ENCODE measurements around the gene REPIN1.

REPIN1 gene

DNA sequence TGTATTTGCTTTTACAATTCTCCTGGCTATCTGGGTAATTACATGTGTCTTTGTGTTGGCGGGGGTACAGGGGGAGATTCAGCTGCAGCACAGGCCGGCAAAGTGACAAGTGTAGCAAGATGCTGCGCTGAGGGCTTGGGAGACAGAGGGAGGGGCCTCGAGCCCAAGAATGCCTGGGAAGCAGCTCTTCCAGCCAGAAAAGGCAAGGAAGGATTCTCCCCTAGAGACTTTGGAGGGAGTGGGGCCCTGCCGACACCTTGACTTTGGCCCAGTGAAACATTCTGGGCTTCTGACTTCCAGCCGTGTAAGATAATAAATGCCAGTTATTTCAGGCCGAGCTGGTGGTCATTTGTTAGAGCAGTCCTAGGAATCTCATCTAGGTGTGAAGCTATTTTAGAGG lies 7.2 kb upstream of the REPIN1 start:
- DNase-seq: no peak

DNA sequence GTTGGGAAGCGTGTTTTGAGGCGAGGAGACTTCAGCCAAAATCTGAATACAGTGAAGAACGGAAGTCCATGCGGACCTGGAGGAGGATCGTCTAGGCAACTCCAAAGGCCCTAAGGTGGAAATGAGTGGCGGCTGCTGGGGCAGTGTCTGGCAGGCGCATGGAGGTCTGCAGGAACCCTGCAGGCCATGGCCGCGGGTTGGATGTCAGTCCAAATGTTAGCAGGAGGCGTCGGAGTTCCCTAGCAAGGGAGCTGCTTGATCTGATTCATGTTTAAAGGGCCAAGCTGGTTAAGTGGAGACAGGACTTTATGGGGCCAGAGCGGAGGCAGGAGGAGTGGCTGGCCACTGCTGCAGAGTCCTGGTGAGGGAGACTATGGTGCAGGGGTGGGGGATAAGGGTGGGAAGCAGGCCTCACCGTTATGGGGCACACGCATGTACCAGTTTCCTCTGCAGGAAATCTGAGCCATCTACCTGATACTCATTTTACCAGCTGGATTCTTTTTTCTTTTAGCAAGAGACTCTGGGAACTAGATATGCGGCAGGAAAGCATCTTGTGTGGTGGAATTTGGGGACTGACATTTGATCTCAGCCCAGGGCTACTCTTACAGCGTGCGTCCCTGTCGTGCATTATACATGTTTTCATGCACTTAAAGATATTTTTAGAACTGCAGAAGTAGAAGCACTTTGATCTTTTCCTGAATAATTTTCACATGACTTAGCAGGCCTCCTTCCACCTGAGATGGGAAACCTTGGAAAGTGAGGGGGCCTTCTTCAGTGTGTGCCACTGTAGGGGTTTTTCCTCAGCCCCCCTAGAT lies 6.6 kb upstream of the REPIN1 start:
- no peak for DNase-seq

DNA sequence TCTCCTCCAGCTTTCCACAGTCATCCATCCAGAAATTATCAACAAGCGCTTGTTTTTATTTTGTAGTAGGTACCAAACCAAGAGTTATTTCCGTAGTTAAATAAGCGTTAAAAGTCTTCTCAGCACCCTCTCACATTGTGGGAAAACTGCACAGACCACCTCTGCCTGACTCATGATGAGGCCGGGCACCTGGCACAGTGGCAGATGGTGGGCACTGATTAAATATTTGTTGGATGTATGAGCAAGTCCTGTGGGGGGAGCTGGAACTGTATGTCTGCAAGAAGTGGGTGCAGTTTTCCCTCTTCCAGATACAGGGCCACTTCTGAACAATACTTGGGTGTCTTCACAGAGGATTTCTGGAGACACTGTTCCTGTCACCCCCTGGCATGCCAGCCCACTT lies 5.3 kb upstream of the REPIN1 start:
- DNase-seq: peak; percentile 62

DNA sequence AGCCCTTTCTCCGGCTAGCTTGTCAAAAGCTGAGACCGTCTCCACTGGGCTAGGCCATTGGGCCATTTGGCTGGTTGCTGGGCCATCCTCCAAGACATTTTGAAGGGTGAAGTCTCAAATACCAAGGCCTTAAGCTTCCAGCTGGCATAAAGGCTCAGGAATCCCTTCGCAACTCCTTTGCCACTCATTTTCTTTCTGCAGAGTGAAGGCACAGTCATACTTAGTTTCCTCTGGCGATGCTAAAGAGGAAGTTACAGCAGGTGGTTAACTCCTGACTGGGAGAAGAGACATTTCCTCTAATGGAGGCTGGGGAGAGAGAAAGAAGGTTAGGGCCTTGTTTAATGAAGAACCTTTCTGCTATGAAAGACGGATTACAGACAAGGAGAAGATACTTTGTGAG lies 4.8 kb upstream of the REPIN1 start:
- DNase-seq: no peak

DNA sequence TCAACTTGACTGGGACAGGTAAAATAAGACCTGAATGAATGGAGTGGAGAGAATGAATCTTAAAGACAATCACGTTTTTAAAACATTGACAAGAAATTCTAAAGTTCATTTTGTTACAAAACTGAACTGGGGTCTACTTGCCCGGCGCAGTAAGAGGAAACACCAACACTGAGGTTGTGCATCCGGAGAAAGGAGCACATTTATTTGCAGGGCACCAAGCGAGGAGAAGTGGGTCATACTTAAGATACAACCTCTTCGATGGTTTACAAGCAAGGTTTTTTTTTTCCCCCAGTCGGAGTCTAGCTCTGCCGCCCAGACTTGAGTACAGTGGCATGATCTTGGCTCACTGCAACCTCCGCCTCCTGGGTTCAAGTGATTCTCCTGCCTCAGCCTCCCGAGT lies 3.4 kb upstream of the REPIN1 start:
- DNase-seq: no peak

DNA sequence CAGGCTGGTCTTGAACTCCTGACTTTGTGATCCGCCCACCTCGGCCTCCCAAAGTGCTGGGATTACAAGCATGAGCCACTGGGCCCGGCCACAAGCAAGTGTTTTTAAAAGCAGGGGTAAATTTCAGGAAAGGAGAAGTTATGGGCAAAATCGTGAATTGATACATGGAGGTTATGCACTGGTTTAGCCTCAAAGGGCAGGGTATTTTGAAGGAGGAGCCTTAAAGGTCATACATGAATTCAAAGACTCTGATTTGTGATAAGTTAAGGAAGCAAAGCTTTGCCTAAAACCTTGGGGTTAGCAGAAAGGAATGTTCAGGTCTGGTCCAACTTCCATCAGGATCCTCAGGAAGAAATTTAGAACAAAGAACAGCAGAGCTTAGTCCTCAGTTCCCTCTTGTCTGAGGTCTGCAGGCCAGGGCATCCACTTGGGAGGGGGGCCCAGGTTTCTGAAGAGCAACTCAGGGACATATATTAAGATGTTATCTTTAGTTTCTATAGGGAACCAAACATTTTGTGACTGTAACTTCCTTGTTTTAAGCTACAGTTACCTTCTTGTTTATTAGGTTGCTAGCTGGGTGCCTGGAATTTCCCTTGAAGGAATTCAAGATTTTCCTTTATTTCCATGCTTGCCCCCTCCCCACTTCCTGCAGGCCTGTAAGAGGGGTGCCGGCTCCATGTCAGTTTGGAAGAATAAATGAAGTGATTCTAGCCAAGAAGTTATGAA lies 2.8 kb upstream of the REPIN1 start:
- no peak for DNase-seq

DNA sequence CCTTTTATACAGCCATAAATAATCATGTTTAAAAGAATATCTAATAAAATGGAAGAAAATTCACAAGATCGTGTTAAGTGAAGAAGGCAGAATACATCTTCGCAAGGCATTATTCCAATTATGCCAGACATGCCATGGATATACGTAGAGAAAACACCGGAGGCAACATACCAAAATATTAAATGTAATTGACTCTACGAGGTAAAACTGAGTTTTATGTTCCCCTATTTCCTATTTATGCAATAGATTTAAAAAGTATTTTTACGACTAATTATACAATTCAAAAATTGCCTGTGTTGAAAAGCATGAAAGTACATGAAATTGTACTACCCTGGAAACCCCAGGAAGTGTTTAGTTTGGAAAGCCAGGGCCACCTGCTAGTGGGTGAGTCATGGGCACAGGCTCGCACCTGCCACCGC lies 936 bp upstream of the REPIN1 start:
- peak; percentile 84 for DNase-seq

DNA sequence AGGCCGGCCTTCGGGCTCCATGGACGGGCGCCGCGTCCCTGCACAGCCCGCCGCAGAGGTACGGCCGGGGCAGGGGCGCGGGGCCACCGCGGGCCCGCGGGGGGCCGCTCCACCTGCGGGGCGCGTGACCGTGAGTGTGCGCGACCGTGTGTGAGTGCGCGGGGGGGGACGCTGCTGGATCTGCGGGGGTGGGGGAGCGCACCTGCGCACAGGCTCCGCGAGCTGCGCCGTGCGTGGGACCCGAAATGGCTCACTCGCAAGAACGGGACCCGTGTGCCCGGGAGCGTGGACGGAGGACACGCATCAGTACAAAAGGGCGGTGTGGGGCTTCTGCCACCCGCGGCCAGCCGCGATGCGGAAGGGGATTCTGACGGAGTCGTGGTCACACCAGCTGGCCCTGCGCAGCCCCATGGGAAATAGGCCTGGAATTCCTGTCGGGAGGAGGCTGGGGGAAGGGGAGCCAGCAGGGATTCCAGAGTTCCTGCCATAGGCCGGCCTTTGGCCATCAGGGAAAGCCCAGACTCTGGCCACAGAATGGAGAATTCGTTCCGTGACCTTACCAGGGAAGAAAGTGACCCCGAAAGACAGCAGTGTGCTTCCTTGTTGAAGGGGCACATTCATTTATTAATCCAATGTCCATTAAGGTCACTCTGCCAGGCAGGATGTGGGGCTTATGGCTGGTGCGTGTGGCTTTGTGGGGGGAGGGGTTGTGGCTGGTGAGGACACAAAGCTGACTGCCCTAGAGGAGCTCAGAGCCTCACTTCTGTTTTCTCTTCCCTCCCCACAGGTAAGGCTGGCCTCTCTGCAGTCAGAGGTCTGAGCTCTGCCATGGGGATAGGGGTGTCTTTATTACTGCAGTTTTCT lies 494 bp downstream of the REPIN1 start:
- DNase-seq: no peak

DNA sequence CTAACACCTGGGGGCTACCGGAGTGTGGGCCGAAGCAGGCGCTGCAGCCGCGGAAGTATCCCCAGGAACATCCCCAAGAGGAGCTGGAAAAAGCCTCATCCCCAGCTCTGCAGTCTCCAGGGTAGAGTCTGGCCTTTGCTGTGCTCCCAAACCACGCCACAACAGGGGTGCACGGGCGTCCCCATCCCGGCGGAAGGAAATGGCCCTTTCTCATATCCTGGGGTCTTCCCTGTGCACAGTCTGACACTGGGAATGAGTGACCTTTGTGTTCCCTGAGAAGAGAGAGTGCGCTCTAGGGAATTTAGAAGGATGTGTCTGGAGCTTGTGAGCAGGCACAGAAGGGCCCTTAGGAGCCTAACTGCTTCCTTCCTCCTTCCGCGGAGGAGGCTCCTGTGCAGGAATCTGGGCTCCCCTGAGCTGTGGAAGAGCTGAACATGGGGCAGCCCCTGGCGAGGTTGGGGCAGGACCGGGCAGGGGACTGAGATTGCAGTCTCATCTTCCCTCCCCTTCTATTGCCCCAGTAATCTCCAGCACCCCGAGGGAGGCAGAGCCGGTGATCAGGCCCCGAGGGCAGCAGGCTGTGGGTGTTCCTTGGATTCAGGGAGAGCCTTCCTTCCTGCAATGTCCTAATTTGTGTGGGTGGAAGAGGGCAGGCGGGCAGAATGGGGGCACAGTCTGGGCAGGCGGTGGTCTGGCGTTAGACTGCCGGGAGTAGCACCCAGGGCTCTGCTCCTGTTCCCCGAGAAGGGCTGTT lies 1.3 kb downstream of the REPIN1 start:
- no peak for DNase-seq

DNA sequence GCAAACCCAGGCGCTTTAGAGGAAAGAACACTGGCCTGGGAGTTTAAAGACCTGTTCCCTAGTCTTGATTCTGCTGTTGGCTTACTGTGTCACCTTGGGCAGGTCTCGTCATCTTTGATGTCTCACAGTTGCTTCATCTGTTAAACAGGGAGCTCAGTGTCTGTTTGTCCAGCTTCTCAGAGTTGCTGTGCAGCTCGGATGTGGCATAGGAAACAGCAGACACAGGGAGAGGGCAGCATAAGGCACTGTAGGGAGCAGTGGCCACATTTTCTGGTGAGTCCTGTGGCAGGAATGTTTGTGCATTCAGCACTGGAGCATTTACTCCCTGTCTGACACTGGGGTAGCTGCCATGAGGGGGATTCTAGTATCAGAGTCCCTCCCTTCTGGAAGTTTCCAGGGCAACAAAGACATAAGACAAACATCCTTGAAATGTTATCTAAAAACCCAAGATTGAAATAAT lies 2.0 kb downstream of the REPIN1 start:
- DNase-seq: no peak

DNA sequence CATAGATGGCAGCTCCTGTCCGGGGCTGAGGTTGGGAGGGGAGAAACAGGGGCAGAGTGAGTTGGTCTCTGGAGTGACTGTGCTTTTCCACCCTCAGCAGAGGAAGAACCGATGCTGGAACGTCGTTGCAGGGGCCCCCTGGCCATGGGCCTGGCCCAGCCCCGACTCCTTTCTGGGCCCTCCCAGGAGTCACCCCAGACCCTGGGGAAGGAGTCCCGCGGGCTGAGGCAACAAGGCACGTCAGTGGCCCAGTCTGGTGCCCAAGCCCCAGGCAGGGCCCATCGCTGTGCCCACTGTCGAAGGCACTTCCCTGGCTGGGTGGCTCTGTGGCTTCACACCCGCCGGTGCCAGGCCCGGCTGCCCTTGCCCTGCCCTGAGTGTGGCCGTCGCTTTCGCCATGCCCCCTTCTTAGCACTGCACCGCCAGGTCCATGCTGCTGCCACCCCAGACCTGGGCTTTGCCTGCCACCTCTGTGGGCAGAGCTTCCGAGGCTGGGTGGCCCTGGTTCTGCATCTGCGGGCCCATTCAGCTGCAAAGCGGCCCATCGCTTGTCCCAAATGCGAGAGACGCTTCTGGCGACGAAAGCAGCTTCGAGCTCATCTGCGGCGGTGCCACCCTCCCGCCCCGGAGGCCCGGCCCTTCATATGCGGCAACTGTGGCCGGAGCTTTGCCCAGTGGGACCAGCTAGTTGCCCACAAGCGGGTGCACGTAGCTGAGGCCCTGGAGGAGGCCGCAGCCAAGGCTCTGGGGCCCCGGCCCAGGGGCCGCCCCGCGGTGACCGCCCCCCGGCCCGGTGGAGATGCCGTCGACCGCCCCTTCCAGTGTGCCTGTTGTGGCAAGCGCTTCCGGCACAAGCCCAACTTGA lies 2.7 kb downstream of the REPIN1 start:
- DNase-seq: no peak

DNA sequence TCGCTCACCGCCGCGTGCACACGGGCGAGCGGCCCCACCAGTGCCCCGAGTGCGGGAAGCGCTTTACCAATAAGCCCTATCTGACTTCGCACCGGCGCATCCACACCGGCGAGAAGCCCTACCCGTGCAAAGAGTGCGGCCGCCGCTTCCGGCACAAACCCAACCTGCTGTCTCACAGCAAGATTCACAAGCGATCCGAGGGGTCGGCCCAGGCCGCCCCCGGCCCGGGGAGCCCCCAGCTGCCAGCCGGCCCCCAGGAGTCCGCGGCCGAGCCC lies 3.3 kb downstream of the REPIN1 start:
- DNase-seq: no peak

DNA sequence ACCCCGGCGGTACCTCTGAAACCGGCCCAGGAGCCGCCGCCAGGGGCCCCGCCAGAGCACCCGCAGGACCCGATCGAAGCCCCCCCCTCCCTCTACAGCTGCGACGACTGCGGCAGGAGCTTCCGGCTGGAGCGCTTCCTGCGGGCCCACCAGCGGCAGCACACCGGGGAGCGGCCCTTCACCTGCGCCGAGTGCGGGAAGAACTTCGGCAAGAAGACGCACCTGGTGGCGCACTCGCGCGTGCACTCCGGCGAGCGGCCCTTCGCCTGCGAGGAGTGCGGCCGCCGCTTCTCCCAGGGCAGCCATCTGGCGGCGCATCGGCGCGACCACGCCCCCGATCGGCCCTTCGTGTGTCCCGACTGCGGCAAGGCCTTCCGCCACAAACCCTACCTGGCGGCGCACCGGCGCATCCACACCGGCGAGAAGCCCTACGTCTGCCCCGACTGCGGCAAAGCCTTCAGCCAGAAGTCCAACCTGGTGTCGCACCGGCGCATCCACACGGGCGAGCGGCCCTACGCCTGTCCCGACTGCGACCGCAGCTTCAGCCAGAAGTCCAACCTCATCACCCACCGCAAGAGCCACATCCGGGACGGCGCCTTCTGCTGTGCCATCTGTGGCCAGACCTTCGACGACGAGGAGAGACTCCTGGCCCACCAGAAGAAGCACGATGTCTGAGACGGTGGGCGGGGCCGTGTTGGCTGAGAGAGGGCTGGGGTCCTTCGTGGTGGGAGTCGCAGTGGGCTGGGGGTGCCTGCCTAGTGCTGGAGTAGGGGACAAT lies 3.8 kb downstream of the REPIN1 start:
- DNase-seq: no peak

DNA sequence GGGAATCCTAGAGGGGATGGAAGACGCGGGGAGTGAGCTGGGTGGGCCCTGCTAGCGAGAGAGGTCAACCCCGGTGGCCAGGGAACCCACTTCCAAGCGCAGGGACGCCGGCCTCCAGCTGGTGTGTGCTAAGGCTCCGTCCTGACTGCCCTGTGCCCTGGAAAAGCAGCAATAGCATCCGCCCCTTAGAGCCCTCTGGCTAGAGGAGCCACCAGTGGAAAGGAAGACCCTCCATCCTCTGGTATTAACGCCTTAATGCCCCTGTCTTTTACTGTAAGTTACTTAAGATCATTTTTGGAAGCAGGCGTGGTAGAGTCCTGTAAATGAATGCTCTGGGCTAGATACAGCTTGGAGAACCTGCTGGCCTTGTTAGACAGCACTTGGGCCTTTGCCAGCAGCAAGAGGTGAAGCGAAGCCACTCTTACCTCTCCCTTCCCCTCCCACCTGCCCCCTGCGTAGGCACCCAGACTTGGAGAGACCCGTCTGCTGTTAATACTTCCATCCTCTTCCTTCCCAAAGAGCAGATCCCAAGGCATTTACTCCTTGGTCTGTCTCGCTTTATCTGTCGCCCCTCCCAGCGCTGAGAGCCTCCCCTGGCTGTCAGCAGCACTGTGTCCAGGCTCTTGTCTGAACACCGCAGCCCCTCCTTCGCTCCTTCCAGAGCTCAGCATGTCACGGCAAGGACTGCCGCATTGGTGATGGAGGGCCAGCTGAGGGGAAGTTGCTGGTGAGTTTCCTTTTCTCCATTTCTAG lies 4.6 kb downstream of the REPIN1 start:
- DNase-seq: no peak

DNA sequence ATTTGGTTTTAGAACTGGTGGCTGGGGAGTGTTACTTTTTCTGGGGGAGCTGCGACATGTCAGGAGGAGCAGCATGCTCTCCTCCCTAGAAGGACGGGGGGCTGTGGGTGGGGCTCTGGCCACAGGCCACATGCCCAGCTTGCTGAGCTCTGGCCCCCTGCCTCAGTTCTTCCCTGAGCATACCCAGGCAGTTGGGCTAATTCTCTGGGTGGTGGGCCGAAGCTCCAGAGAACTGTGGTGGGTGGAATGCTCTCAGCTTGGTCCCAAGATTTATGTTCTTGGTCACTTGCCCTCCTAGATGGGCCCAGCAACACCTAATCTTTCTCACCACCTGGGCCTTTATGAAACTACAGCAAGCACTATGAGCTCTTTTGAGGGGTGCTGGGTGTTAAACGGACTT lies 5.4 kb downstream of the REPIN1 start:
- DNase-seq: no peak

DNA sequence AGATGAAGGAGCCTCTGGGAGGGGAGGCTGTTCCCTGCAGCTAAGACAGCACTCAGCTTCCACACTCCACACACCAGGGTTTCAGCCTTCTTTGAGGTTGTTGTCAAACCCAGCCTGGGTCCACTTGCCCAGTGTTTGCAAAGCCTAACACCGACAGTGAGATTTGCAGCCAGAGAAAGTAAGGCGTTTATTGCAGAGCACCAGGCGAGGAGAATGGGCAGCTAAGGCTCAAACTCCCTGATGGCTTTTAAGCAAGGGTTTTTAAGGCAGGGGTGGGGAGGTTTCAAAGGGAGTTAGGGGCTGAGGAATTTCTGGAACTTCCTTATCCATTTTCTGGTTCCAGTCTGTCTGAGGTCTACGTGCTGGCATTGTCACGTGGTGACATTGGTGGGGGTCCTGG lies 5.8 kb downstream of the REPIN1 start:
- no peak for DNase-seq

DNA sequence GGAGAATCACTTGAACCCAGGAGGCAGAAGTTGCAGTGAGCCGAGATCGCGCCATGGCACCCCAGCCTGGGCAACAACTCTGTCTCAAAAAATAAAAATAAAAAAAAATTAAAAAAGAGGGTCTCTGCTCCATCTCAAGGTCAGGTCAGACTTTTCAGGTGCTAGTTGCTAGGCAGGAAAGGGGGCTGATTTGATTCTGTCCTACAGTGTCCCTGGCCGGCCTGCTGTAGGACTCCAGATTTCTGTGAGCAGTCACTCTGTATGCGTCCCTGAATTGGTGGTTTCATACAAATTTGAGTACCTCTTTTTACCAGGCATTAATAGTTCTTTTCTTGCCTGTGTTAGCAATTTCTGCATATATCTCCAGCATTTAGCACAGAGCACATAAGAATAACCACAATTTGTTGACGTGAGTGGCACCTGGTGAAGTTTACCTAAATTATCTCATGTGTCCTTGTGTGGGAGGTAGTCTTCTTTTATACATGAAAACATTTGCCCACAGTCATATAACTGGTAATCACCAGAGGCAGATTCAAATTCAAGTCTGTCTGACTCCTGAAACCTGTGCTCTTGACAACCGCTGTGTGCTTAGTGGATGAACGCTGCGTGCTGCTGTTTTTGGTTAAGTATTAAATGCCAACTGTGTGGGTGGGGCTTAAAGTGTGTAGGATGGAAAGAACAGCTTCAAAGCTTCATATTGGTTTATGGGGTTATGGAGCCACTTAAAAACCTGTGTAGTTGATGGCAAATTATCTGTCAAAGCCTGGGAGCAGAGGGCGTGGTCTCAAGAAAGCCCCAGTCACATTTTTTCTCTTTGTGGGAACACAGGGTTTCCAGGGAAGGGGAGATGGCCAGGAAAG lies 7.3 kb downstream of the REPIN1 start:
- DNase-seq: no peak

DNA sequence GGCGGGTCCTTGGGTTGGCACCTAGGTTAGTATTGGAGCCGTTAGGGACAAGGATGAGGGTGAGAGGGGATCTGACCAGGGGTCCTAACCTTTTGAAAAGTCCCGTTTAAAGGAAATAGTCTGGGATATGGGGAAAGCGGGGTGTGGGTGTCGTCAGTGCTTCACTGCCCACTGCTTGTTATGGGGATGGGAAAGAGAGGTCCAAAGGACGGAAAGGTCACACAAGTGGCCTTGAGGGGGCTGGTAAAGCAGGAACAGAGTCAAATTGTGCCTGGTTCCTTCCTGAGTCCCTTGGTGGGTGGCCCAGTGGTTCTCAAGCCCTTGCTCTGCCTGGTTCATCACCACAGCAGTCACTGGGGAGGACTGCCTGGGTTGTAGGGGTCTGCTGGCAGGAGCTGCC lies 7.9 kb downstream of the REPIN1 start:
- DNase-seq: no peak

DNA sequence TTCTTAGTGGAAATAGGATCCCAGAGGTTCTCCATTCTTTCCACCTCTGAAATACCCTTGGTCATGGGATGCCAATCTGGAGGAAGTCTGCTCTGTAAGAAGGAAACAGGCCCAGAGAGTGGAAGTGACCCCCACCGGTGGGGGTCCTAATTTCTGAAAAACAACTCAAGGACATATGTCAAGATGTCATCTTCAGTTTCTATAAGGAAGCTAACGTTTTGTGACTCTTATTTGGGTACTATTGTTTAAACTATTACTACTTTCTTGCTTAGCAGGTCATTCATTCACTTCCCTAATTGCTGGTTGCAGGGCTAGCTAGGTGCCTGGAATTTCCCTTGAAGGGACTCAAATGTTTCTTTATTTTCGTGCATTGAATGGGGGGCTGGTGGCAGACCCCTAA lies 8.6 kb downstream of the REPIN1 start:
- DNase-seq: no peak
